GM12865 (cell line): Measurements from ENCODE around the gene LARP1.

ENCODE experiments used
- DNase-seq: peaks from one replicate; pipeline ENCODE4 v3.0.0; 2010; ENCODE audit warnings: low read depth
- H3K4me3 ChIP-seq: 2 replicates; pipeline ENCODE4 v1.5.1; 2011; ENCODE audit warnings: mild to moderate bottlenecking, low read depth, low read length, control low read depth
- CTCF ChIP-seq: IDR thresholded peaks from 2 replicates; pipeline ENCODE4 v1.5.1; 2011; ENCODE audit warnings: low read length, control low read depth, low read depth, inconsistent platforms; ENCODE audit not compliant: insufficient read depth; ENCODE audit errors: missing control alignments

The LARP1 gene

GRCh38 chr5:154862766-154863165, 107.6 kb downstream of the LARP1 start:
- no peak overlapping the region for H3K4me3 ChIP-seq
- TF ChIP-seq CTCF: no peak
- DNase-seq: peak; percentile 54

GRCh38 chr5:154863291-154864080, 108.3 kb downstream of the LARP1 start:
- no peak overlapping the region for H3K4me3 ChIP-seq
- no peak for DNase-seq
- TF ChIP-seq CTCF: no peak

DNA sequence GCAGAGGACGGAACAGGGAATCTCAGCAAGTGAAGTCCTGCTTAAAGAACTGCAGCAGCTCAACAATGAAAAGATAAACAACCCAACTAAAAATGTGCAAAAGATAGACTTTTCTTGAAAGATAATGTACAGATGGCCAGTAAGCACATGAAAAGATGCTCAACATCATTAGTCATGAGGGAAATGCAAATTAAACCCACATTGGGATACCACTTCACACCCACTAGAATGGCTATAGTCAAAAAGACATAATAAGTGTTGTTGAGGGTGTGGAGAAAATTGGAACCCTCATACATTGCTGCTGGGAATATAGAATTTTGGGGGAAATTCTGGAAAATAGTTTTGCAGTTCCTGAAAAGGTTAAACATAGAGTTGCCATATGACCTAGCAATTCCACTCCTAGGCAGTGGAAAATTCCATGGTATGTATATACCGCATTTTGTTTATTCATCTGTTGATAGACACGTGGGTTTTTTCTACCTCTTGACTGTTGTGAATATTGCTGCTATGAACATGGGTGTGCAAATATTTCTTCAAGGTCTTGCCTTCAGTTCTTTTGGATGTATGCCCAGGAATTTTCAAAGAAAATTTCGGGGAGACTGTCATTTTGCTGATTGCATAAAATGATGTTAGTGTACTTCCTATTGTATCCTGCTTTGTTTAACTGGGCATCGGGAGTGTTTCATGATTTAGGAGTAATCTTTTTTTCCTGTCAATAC, 110.4 kb downstream of the LARP1 start:
- no peak for DNase-seq
- H3K4me3 ChIP-seq: no peak overlapping the region
- no peak for TF ChIP-seq CTCF

- no peak for DNase-seq
- no peak for TF ChIP-seq CTCF
- no peak overlapping the region for H3K4me3 ChIP-seq
Measured at GRCh38 chr5:154866841-154867240, 111.7 kb downstream of the LARP1 start.
